GM21360 (cell line): Measurements from ENCODE around the gene PLS1.
A peak's percentile ranks its signal among the peaks of the same experiment; 100 is the strongest.
"Not testable (repeated sequence)": the region's sequence is repeated elsewhere in the genome, so short reads cannot be mapped to it uniquely, and the experiment has no call there.

Experiments
- ATAC-seq: cut with Tn5 transposase; IDR thresholded peaks from one replicate; pipeline ENCODE4 v1.9.1; 2021; ENCODE audit warnings: mild to moderate bottlenecking, moderate library complexity; ENCODE audit not compliant: unreplicated experiment

PLS1 gene

GRCh38 chr3:142595951-142596725 lies at the start of gene PLS1:
Gene PLS1, plus strand, starts transcription at chr3:142596393. Its CDS starts 67,845 bp downstream, at chr3:142664238.
- ATAC-seq: peak; percentile 82

- ATAC-seq: no peak
These were observed 46.2 kb upstream of the PLS1 start for GRCh38 chr3:142549986-142550385.

GRCh38 chr3:142552579-142552978 lies 43.6 kb upstream of the PLS1 start:
- not testable (repeated sequence) for ATAC-seq

GRCh38 chr3:142553741-142554140 lies 42.5 kb upstream of the PLS1 start:
- no peak for ATAC-seq

GRCh38 chr3:142560118-142560517 lies 36.1 kb upstream of the PLS1 start:
- no peak for ATAC-seq

- no peak for ATAC-seq
These were observed 32.6 kb upstream of the PLS1 start for GRCh38 chr3:142563496-142563997.

GRCh38 chr3:142566096-142566495 lies 30.1 kb upstream of the PLS1 start:
- ATAC-seq: no peak

GRCh38 chr3:142568393-142569017 lies 27.7 kb upstream of the PLS1 start:
- no peak for ATAC-seq

GRCh38 chr3:142569422-142569821 lies 26.8 kb upstream of the PLS1 start:
- ATAC-seq: not testable (repeated sequence)

- ATAC-seq: not testable (repeated sequence)
These were observed 22.0 kb upstream of the PLS1 start for GRCh38 chr3:142574223-142574622.

- ATAC-seq: no peak
These were observed 21.5 kb upstream of the PLS1 start for GRCh38 chr3:142574665-142575064.

- ATAC-seq: no peak
These were observed 19.4 kb upstream of the PLS1 start for GRCh38 chr3:142576792-142577191.

GRCh38 chr3:142577696-142578328 lies 18.4 kb upstream of the PLS1 start:
- ATAC-seq: no peak

- ATAC-seq: peak; percentile 94
These were observed 17.6 kb upstream of the PLS1 start, which contains the start of gene ATR for GRCh38 chr3:142578329-142579223. Gene ATR, minus strand, starts transcription at chr3:142578733. Its CDS starts 29 bp downstream, at chr3:142578704.

GRCh38 chr3:142580061-142580423 lies 16.2 kb upstream of the PLS1 start:
- ATAC-seq: no peak

- not testable (repeated sequence) for ATAC-seq
These were observed 15.1 kb upstream of the PLS1 start for GRCh38 chr3:142581070-142581469.

GRCh38 chr3:142586803-142587406 lies 9.3 kb upstream of the PLS1 start:
- ATAC-seq: peak; percentile 70

GRCh38 chr3:142588703-142589102 lies 7.5 kb upstream of the PLS1 start:
- no peak for ATAC-seq

GRCh38 chr3:142592268-142592667 lies 3.9 kb upstream of the PLS1 start:
- not testable (repeated sequence) for ATAC-seq

GRCh38 chr3:142595141-142595540 lies 1.1 kb upstream of the PLS1 start:
- no peak for ATAC-seq
